Liver (tissue), 3 donors: ENCODE measurements around the gene PNPT1.
"Not testable (repeated sequence)": the region's sequence is repeated elsewhere in the genome, so short reads cannot be mapped to it uniquely, and the experiment has no call there.

Source experiments
- FOXA2 ChIP-seq: IDR thresholded peaks from 2 replicates; pipeline ENCODE4 v1.6.1; 2016; ENCODE audit warnings: antibody characterized with exemption
- JUND ChIP-seq, 2 donors: IDR thresholded peaks; 2 replicates each; pipeline ENCODE4 v1.6.1; 2016; ENCODE audit warnings: antibody characterized with exemption in 2 of 2
- TAF1 ChIP-seq: conservative IDR thresholded peaks from 2 replicates; pipeline ENCODE4 v1.6.1; 2016; ENCODE audit warnings: antibody characterized with exemption, mild to moderate bottlenecking
- TF ChIP-seq, protein P1 (sequence below): fragments of 150-350 bp; IDR thresholded peaks from 2 replicates; pipeline ENCODE4 v1.5.1; 2017; ENCODE audit warnings: improper control_type of control experiment, low read depth, low read length; ENCODE audit not compliant: missing input control
- donor health status: healthy.
- donor health status: healthy.

DNA sequence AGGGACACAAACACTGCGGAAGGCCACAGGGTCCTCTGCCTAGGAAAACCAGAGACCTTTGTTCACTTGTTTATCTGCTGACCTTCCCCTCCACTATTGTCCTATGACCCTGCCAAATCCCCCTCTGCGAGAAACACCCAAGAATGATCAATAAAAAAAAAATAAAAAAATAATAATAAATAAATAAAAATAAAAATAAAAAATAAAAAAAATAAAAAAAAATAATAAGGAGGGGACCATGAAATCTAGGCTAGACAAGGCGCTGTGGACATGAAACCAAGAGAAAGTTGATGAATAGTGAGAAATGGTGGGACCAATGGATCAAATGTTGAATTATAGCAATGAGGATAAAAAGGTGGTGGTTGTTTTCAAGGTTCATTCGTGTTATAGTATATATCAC is 12.6 kb upstream of the PNPT1 start:
- TF ChIP-seq, protein P1, sequence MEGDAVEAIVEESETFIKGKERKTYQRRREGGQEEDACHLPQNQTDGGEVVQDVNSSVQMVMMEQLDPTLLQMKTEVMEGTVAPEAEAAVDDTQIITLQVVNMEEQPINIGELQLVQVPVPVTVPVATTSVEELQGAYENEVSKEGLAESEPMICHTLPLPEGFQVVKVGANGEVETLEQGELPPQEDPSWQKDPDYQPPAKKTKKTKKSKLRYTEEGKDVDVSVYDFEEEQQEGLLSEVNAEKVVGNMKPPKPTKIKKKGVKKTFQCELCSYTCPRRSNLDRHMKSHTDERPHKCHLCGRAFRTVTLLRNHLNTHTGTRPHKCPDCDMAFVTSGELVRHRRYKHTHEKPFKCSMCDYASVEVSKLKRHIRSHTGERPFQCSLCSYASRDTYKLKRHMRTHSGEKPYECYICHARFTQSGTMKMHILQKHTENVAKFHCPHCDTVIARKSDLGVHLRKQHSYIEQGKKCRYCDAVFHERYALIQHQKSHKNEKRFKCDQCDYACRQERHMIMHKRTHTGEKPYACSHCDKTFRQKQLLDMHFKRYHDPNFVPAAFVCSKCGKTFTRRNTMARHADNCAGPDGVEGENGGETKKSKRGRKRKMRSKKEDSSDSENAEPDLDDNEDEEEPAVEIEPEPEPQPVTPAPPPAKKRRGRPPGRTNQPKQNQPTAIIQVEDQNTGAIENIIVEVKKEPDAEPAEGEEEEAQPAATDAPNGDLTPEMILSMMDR: not testable (repeated sequence)
- not testable (repeated sequence) for TF ChIP-seq TAF1; JUND (IDR thresholded peaks at IDR 0.05); FOXA2
